Renal cortex interstitium (tissue), 11 donors: ENCODE measurements around the gene TMEM178B. TPM values are rescaled to one million over a fixed set of nuclear protein-coding genes. Genes with fewer than 3 reads are reported as not detected.
A peak's percentile ranks its signal among the peaks of the same experiment; 100 is the strongest.
"Not testable (repeated sequence)": the region's sequence is repeated elsewhere in the genome, so short reads cannot be mapped to it uniquely, and the experiment has no call there.

Source experiments
- DNase-seq, 11 donors: peaks; one replicate each; pipeline ENCODE4 v3.0.0-alpha.2; 2013; ENCODE audit warnings: low read depth in 9 of 11, low spot score in 4 of 11; ENCODE audit errors: extremely low read depth in 1 of 11
- polyA plus RNA-seq, 3 donors: library from polyadenylated mRNA; unstranded; fragments of 120-200 nt; gene quantifications; one replicate each; pipeline ENCODE4 v1.2.1, GENCODE V29; 2013; ENCODE audit not compliant: insufficient read length in 3 of 3

Gene TMEM178B
- polyA plus RNA-seq, 3 donors, result 0.27 to 0.39 (median 0.36) TPM

- DNase-seq, result no peak
These were observed 250.0 kb downstream of the TMEM178B start for GRCh38 chr7:141323826-141324225.

GRCh38 chr7:141324870-141325269 is 251.0 kb downstream of the TMEM178B start:
- no peak for DNase-seq

GRCh38 chr7:141325275-141325674 is 251.4 kb downstream of the TMEM178B start:
- DNase-seq, result no peak

- no peak for DNase-seq
These were observed 254.4 kb downstream of the TMEM178B start for GRCh38 chr7:141328290-141328689.

GRCh38 chr7:141330285-141330684 is 256.4 kb downstream of the TMEM178B start:
- DNase-seq, result not testable (repeated sequence)

- DNase-seq, result peak in 10 of 11 donors; percentile 13 to 32 (median 24)
These were observed 259.6 kb downstream of the TMEM178B start for GRCh38 chr7:141333459-141333858.

- no peak for DNase-seq
These were observed 261.3 kb downstream of the TMEM178B start for GRCh38 chr7:141335164-141335563.

- DNase-seq, result no peak
These were observed 265.7 kb downstream of the TMEM178B start for GRCh38 chr7:141339603-141340002.

- no peak for DNase-seq
These were observed 267.1 kb downstream of the TMEM178B start for GRCh38 chr7:141340991-141341390.

- peak in 4 of 11 donors; percentile 4 to 24 (median 16) for DNase-seq
These were observed 269.0 kb downstream of the TMEM178B start for GRCh38 chr7:141342621-141343408.

GRCh38 chr7:141344153-141344935 is 270.5 kb downstream of the TMEM178B start:
- DNase-seq, result no peak

- DNase-seq, result no peak
These were observed 274.9 kb downstream of the TMEM178B start for GRCh38 chr7:141348728-141349127.

GRCh38 chr7:141349338-141349737 is 275.5 kb downstream of the TMEM178B start:
- DNase-seq, result no peak

- DNase-seq, result no peak
These were observed 275.9 kb downstream of the TMEM178B start for GRCh38 chr7:141349804-141350203.

- DNase-seq, result no peak
These were observed 277.3 kb downstream of the TMEM178B start for GRCh38 chr7:141351175-141351574.

- no peak for DNase-seq
These were observed 279.1 kb downstream of the TMEM178B start for GRCh38 chr7:141352955-141353354.

- no peak for DNase-seq
These were observed 280.4 kb downstream of the TMEM178B start for GRCh38 chr7:141354251-141354650.

- DNase-seq, result no peak
These were observed 281.2 kb downstream of the TMEM178B start for GRCh38 chr7:141355032-141355431.

GRCh38 chr7:141356161-141356560 is 282.3 kb downstream of the TMEM178B start:
- DNase-seq, result no peak

- DNase-seq, result no peak
These were observed 284.5 kb downstream of the TMEM178B start for GRCh38 chr7:141358386-141358785.
